Colonic mucosa (tissue), 4 donors: ENCODE results near the gene ARPC2. TPM values are rescaled to one million over a fixed set of nuclear protein-coding genes. Genes with fewer than 3 reads are reported as not detected.
A peak's percentile ranks its signal among the peaks of the same experiment; 100 is the strongest.

ENCODE experiments used
- DNase-seq: peaks from one replicate; pipeline ENCODE4 v3.0.0-alpha.2; 2020
- H3K27ac ChIP-seq: fragments of 200-600 bp; one replicate; pipeline ENCODE4 v1.8.0; 2021
- H3K27me3 ChIP-seq: fragments of 200-600 bp; one replicate; pipeline ENCODE4 v1.8.0; 2021
- H3K36me3 ChIP-seq: fragments of 200-600 bp; one replicate; pipeline ENCODE4 v1.8.0; 2021
- H3K4me1 ChIP-seq: fragments of 200-600 bp; one replicate; pipeline ENCODE4 v1.8.0; 2021; ENCODE audit warnings: mild to moderate bottlenecking
- H3K4me3 ChIP-seq: fragments of 200-600 bp; one replicate; pipeline ENCODE4 v1.8.0; 2021
- H3K9ac ChIP-seq, 2 donors: one replicate each; pipeline ENCODE4 v1.7.0; 2013; ENCODE audit warnings: control low read depth in 2 of 2, low read depth in 2 of 2, low read length in 2 of 2
- H3K9me3 ChIP-seq: fragments of 200-600 bp; one replicate; pipeline ENCODE4 v1.8.0; 2021
- intact Hi-C: fragments of 100-400 bp; cut with DNase I; formaldehyde crosslinking; loops from one replicate; pipeline ENCODE4 v1.14.1; 2022
- total RNA-seq, 2 donors: library from RNA; stranded (reverse); fragmentation: NEBNext Ultra II Directional in 1 of 2; extraction: Animal tissue kit (Norgen Biotek cat#: 25700) in 1 of 2; gene quantifications; one replicate each; pipeline ENCODE4 v1.2.1, GENCODE V29; 2021
- TF ChIP-seq, protein P1 (sequence below): fragments of 200-600 bp; IDR thresholded peaks from one replicate; pipeline ENCODE4 v1.8.0; 2022; ENCODE audit warnings: antibody characterized with exemption, mild to moderate bottlenecking
- donor health status: healthy.
- donor health status: DM: no; HTN: no; CAD: no.
- donor health status: DM: no; HTN: no; CAD: no.

Gene ARPC2
- total RNA-seq, 2 donors from 2014 or later: 282 to 346 TPM

- no peaks in the 10 kb centered on the region for H3K9me3 ChIP-seq
- H3K27ac ChIP-seq: no peak overlapping the region
- H3K4me3 ChIP-seq: no peak overlapping the region
- no peaks in the 10 kb centered on the region for H3K27me3 ChIP-seq
- H3K9ac ChIP-seq: no peak overlapping the region
- TF ChIP-seq, protein P1, sequence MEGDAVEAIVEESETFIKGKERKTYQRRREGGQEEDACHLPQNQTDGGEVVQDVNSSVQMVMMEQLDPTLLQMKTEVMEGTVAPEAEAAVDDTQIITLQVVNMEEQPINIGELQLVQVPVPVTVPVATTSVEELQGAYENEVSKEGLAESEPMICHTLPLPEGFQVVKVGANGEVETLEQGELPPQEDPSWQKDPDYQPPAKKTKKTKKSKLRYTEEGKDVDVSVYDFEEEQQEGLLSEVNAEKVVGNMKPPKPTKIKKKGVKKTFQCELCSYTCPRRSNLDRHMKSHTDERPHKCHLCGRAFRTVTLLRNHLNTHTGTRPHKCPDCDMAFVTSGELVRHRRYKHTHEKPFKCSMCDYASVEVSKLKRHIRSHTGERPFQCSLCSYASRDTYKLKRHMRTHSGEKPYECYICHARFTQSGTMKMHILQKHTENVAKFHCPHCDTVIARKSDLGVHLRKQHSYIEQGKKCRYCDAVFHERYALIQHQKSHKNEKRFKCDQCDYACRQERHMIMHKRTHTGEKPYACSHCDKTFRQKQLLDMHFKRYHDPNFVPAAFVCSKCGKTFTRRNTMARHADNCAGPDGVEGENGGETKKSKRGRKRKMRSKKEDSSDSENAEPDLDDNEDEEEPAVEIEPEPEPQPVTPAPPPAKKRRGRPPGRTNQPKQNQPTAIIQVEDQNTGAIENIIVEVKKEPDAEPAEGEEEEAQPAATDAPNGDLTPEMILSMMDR: no peak
- intact Hi-C loops: no loop called here
- H3K4me1 ChIP-seq: no peaks in the 10 kb centered on the region
- peak; percentile 52 for DNase-seq
- H3K36me3 ChIP-seq: no peaks in the 10 kb centered on the region
These were observed 22.1 kb upstream of the ARPC2 start for GRCh38 chr2:218194880-218195279.

DNA sequence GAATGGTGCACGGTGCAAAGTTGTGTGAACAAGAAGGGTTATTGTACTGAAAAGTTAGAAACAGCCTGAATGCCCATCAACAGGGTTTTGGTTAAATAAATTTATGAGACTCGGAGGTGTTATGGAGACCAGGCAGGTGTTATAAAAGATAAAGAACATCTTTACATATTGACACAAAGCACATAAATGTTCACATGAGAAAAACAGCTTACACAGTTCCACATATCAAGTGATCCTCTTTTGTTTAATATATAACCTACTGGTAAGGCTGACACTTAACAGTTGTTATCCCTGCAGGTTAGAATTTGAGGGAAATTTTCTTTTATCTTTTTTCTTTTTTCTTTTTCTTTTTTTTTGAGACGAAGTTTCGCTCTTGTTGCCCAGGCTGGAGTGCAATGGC is 20.0 kb upstream of the ARPC2 start:
- intact Hi-C loops: no loop called here
- Histone ChIP-seq H3K9ac (no peak overlapping the region), H3K27me3 (no peaks in the 10 kb centered on the region), H3K4me1 (no peaks in the 10 kb centered on the region), H3K4me3 (no peak overlapping the region), H3K9me3 (no peaks in the 10 kb centered on the region), H3K27ac (no peak overlapping the region), H3K36me3 (no peaks in the 10 kb centered on the region)
- no peak for DNase-seq
- TF ChIP-seq, protein P1: no peak

DNA sequence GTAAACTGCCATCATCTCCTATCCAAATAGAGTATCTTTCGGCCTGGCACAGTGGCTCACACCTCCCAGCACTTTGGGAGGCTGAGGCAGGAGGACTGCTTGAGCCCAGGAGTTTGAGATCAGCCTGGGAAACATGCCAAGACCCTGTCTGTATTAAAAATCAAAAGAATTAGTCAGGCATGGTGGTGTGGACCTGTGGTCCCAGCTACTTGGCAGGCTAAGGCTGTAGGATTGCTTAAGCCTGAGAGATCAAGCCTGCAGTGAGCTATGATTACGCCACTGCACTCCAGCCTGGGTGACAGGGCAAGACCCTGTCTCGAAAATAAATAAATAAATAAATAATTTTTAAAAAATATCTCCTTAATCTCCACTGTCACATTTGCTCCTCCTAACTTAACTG is 14.7 kb upstream of the ARPC2 start:
- no peaks in the 10 kb centered on the region for H3K27me3 ChIP-seq
- no peak overlapping the region for H3K4me3 ChIP-seq
- TF ChIP-seq, protein P1: no peak
- no peak overlapping the region for H3K27ac ChIP-seq
- H3K9me3 ChIP-seq: no peaks in the 10 kb centered on the region
- no peaks in the 10 kb centered on the region for H3K36me3 ChIP-seq
- no peak for DNase-seq
- no peaks in the 10 kb centered on the region for H3K4me1 ChIP-seq
- H3K9ac ChIP-seq: no peak overlapping the region
- intact Hi-C loops: no loop called here

GRCh38 chr2:218209078-218209477 is 7.9 kb upstream of the ARPC2 start:
- TF ChIP-seq, protein P1: no peak
- DNase-seq: no peak

DNA sequence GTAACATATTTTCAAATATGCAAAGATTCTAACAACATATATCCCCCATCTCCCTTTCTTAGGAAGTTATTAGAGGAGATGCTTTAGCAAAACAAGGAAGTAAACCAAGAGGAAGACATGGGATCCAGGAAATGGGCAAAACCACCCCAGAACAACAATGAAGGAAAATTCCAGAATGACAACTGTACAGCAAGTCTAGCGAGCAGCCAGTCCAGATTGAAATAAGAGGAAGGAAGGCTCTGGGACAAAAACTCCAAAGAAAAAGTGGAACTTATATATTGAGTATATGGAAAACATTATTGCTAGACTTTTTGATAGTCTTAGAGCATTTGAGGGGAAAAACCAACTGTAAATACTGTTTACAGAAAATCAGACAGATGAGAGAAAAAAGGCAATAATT is 2.9 kb upstream of the ARPC2 start:
- Histone ChIP-seq H3K27ac (no peak overlapping the region), H3K4me3 (no peak overlapping the region), H3K4me1 (peaks cover 5% of the 10 kb centered on the region), H3K36me3 (no peaks in the 10 kb centered on the region), H3K9ac (no peak overlapping the region), H3K27me3 (no peaks in the 10 kb centered on the region), H3K9me3 (no peaks in the 10 kb centered on the region)
- no peak for DNase-seq
- intact Hi-C loops: no loop called here
- TF ChIP-seq, protein P1: no peak

More at GRCh38 chr2:218209078-218209477, 7.9 kb upstream of the ARPC2 start:
- H3K27ac ChIP-seq: no peak overlapping the region
- H3K4me1 ChIP-seq: no peaks in the 10 kb centered on the region
- no peak overlapping the region for H3K9ac ChIP-seq
- H3K27me3 ChIP-seq: no peaks in the 10 kb centered on the region
- H3K9me3 ChIP-seq: no peaks in the 10 kb centered on the region
- no peak overlapping the region for H3K4me3 ChIP-seq
- H3K36me3 ChIP-seq: no peaks in the 10 kb centered on the region
- intact Hi-C loops: no loop called here

GRCh38 chr2:218216336-218216673 is 684 bp upstream of the ARPC2 start:
- Histone ChIP-seq H3K4me1 (peaks cover 15% of the 10 kb centered on the region), H3K9me3 (no peaks in the 10 kb centered on the region), H3K27ac (peak overlapping the region; percentile 94), H3K4me3 (peak overlapping the region; percentile 82), H3K27me3 (no peaks in the 10 kb centered on the region), H3K9ac (peak overlapping the region; percentile 75 to 77), H3K36me3 (no peaks in the 10 kb centered on the region)
- intact Hi-C loops: loop anchor here (5.0 kb wide), 1 partner anchor 46 kb away; the partner anchor contains the start of gene GPBAR1
- TF ChIP-seq, protein P1: no peak
- no peak for DNase-seq
